GM12873 (cell line): ENCODE measurements around the gene GMDS.

ENCODE experiments used
- CTCF ChIP-seq: IDR thresholded peaks from 2 replicates; pipeline ENCODE4 v1.5.1; 2012; ENCODE audit warnings: low read depth, mild to moderate bottlenecking, moderate library complexity, low read length, control low read depth; ENCODE audit not compliant: insufficient read depth; ENCODE audit errors: missing control alignments

Gene GMDS

GRCh38 chr6:1892716-1893115 is 352.7 kb downstream of the GMDS start:
- TF ChIP-seq CTCF, result no peak

DNA sequence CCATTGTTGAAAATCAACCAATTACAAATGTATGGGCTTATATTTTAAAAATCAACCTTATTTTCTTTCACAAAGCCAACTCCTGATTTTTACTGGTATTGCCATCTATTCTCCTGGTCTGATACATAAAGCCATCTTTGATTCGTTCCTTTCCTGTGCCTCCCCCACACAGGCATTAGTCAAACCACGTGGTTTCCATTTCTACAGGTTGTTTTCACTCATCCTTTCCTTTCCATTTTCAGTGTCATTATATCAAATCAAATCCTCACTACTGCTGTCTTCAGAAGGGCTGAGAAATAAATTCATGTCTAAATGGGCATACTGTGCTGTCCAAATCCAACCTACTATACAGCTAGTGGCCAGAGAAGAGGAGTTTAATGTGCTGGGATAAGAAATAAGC is 354.4 kb downstream of the GMDS start:
- TF ChIP-seq CTCF, result no peak

DNA sequence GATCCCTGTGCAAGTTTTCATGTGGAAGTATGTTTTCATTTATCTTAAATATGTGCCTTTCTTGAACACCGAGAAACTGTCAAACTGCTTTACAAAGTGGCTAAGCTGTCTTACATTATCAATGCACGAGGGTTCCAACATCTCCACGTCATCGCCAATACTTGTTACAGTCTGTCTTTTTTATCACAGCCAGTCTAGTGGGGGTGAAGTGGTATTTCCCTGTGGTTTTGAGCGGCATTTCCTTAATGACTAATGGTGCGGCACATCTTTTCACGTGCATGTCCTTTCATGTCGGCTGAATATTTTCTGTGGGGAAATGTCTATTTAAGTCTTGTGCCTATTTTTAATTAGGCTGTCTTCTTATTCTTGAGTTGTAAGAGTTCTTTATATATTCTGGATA is 355.3 kb downstream of the GMDS start:
- TF ChIP-seq CTCF, result no peak

DNA sequence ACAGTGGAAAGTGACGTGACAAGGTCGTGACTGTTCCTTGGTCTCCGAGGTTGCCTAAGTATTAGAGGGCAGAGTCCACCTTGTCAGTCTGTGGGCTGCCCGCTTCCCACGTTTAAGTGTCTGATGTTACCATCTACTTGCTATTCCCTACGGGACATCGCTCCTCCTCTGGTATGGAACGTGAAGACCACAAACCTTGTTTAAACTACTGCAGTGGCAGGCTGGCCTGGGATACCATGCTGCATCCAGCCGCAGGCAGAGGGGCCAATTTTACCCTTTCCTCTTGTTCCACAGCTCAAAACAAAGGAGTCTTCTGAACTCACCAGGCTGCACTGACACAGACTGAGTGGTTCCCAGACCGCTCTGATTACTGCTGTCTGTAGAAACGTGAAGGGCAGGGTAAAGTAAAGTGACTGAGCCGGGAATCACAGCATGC is 359.8 kb downstream of the GMDS start:
- TF ChIP-seq CTCF, result no peak

DNA sequence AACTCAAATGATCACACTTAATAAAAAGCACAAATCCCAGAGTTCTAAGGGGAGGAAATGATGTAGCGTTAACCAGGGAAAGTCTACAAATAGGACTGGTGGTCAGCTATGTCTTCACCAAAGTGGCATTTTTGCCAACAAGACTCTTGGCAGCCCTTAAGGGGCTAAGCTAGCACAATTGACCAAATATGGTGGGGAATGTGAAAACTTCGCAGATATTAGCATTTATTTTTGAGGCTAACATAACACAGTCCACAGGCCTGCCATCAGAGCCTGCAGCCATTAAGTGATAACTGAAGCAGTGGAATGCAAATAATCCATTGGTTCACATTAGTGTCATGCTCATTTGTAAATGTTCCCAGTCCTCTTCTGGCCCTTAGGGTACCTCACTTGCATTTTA is 361.1 kb downstream of the GMDS start:
- no peak for TF ChIP-seq CTCF

- TF ChIP-seq CTCF, result no peak
These were observed 367.1 kb downstream of the GMDS start for GRCh38 chr6:1878330-1878729.

- no peak for TF ChIP-seq CTCF
These were observed 371.6 kb downstream of the GMDS start for GRCh38 chr6:1873781-1874180.
